ENCODE measurements around the gene TSNAXIP1.
"Not testable (repeated sequence)": the region's sequence is repeated elsewhere in the genome, so short reads cannot be mapped to it uniquely, and the experiment has no call there.

Gene TSNAXIP1

GRCh38 chr16:67856927-67857546, 50.3 kb downstream of the TSNAXIP1 start:
- H3K36me3 Mint-ChIP-seq: peaks cover 6% of the 10 kb centered on the region
- no peak for ATAC-seq
- peaks cover 45% of the 10 kb centered on the region for H3K4me1 Mint-ChIP-seq
- peak overlapping the region; percentile 12 for H3K27ac Mint-ChIP-seq
- no peaks in the 10 kb centered on the region for H3K27me3 Mint-ChIP-seq
- H3K9me3 Mint-ChIP-seq: no peaks in the 10 kb centered on the region
- no peak overlapping the region for H3K4me3 Mint-ChIP-seq

- Mint-ChIP-seq H3K27ac (peak overlapping the region; percentile 12), H3K36me3 (peaks cover 6% of the 10 kb centered on the region), H3K4me1 (peaks cover 50% of the 10 kb centered on the region), H3K9me3 (no peaks in the 10 kb centered on the region), H3K27me3 (no peaks in the 10 kb centered on the region), H3K4me3 (no peak overlapping the region)
- peak; percentile 60 for ATAC-seq
These were observed 51.0 kb downstream of the TSNAXIP1 start for GRCh38 chr16:67857547-67858233.

- H3K9me3 Mint-ChIP-seq: no peaks in the 10 kb centered on the region
- H3K27me3 Mint-ChIP-seq: no peaks in the 10 kb centered on the region
- H3K27ac Mint-ChIP-seq: no peak overlapping the region
- ATAC-seq: no peak
- peaks cover 50% of the 10 kb centered on the region for H3K4me1 Mint-ChIP-seq
- H3K36me3 Mint-ChIP-seq: peaks cover 6% of the 10 kb centered on the region
- H3K4me3 Mint-ChIP-seq: no peak overlapping the region
These were observed 51.8 kb downstream of the TSNAXIP1 start for GRCh38 chr16:67858500-67858899.

DNA sequence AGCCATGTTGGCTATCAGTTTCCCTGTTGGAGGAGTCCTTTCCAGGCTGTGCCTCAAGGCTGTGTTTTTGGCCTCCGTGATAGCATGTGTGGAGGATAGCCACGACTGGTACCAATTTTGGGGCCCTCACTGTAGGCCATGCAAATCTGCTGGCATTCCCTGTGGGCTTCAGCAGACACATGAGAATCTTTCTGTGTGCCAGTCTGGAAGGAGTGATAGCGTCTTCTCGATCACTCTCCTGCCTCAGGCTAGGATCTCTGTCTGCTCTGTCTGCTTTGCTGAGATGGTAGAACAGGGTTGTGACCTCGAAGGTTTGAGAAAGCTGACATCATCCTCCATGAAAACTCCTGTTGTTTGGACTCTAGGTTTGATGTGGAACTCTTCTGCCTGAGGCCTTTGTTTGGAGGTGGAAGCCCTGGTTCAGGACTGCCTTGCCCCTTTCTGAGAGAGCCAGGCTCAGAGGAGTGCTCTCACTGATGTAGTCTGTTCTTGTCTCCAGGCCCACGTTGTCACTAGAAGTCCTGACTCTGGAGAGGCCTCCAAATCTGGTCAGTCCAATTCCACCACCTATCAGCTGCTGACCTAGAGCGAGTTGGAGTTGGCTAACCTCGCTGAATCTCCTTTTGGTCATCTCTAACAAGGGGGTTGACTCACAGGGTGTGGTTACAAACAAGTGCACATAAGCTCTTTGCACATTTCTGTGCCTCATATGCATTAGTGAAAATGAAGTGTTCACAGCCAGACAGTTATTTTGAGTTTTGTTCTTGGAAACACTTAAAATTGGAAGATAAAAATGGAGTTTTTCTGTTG, 54.1 kb downstream of the TSNAXIP1 start:
- Mint-ChIP-seq H3K4me1 (peaks cover 50% of the 10 kb centered on the region), H3K27me3 (no peaks in the 10 kb centered on the region), H3K36me3 (peaks cover 6% of the 10 kb centered on the region), H3K27ac (peak overlapping the region; percentile 1), H3K4me3 (no peak overlapping the region), H3K9me3 (no peaks in the 10 kb centered on the region)
- no peak for ATAC-seq

DNA sequence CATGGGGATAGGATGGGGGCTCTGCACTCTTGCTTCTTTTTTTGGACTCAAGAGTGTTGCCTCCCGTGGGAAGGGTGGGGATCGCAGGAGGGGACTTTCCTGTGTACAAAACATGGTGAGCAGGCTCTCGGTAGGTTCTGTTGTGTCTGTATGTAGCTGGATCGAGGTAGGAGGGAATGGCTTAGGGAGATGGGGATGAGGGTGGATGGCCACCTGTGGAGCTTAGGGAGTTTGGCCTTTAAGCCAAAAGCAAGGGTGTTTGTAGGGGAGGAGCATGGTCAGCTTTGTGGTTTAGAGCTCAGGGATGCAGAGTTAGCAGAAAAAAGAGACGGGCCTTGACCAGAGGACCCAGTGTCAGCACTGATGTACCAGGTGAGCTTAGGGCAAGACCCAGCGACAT, 55.2 kb downstream of the TSNAXIP1 start:
- H3K27me3 Mint-ChIP-seq: no peaks in the 10 kb centered on the region

GRCh38 chr16:67862623-67863583, 56.2 kb downstream of the TSNAXIP1 start:
- Mint-ChIP-seq H3K27ac (no peak overlapping the region), H3K27me3 (no peaks in the 10 kb centered on the region), H3K4me1 (peaks cover 37% of the 10 kb centered on the region), H3K9me3 (no peaks in the 10 kb centered on the region), H3K4me3 (no peak overlapping the region), H3K36me3 (peaks cover 6% of the 10 kb centered on the region)
- ATAC-seq: no peak

More for the DNA sequence above, 55.2 kb downstream of the TSNAXIP1 start:
- Mint-ChIP-seq H3K4me3 (no peak overlapping the region), H3K9me3 (no peaks in the 10 kb centered on the region), H3K36me3 (peaks cover 6% of the 10 kb centered on the region), H3K27ac (peak overlapping the region; percentile 1), H3K4me1 (peaks cover 47% of the 10 kb centered on the region)
- no peak for ATAC-seq

- H3K4me3 Mint-ChIP-seq, H3K27ac Mint-ChIP-seq, H3K36me3 Mint-ChIP-seq, H3K9me3 Mint-ChIP-seq, H3K27me3 Mint-ChIP-seq, ATAC-seq: not testable (repeated sequence)
- peaks cover 28% of the 10 kb centered on the region for H3K4me1 Mint-ChIP-seq
These were observed 57.4 kb downstream of the TSNAXIP1 start for GRCh38 chr16:67864044-67864443.

DNA sequence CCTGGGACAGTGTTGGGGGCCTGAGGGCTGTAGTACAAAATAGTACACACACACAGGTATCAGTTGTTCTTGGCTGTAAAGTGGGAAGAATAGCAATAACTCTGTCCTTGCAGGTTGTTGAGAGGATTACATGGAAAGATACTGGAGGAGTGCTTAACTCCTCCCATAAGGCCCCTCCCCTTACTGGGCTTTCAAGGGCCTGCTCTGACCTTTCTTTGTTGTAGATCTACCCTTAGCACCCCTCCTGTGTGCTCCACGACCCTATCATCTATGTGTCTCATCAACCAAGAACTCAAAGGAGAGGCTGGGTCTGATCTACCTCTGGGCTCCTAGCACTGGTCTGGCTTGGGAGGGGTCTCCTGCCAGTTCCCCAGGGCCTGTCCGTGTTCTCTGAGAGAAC, 57.9 kb downstream of the TSNAXIP1 start:
- Mint-ChIP-seq H3K4me3 (no peak overlapping the region), H3K9me3 (no peaks in the 10 kb centered on the region), H3K27me3 (no peaks in the 10 kb centered on the region), H3K4me1 (peaks cover 28% of the 10 kb centered on the region), H3K36me3 (peaks cover 6% of the 10 kb centered on the region), H3K27ac (peak overlapping the region; percentile 37)
- ATAC-seq: no peak

DNA sequence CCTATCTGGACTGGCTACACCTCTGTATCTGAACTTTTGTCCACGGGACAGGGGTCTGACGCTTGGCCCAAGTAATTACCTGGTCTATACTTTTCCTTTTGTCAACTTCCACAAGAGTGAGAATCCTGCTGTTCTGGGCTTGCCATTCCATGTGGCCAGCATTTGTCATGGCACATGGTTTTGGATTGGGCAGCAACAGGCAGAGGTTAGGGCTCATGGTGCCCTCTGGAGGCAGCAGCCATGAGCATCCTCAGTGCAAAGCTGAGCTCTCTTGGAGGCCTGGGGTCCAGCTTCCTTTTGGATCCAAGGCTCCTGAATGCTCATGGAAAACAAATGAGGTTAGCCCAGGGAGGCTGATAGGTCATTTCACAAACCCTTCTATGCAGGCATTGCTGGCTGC, 58.6 kb downstream of the TSNAXIP1 start:
- Mint-ChIP-seq H3K4me3 (no peak overlapping the region), H3K27me3 (no peaks in the 10 kb centered on the region), H3K27ac (peak overlapping the region; percentile 37), H3K36me3 (peaks cover 7% of the 10 kb centered on the region), H3K9me3 (no peaks in the 10 kb centered on the region), H3K4me1 (peaks cover 25% of the 10 kb centered on the region)
- ATAC-seq: no peak

- Mint-ChIP-seq H3K4me1 (peaks cover 13% of the 10 kb centered on the region), H3K36me3 (peaks cover 8% of the 10 kb centered on the region), H3K27me3 (no peaks in the 10 kb centered on the region), H3K27ac (no peak overlapping the region), H3K4me3 (no peak overlapping the region), H3K9me3 (no peaks in the 10 kb centered on the region)
- no peak for ATAC-seq
These were observed 61.6 kb downstream of the TSNAXIP1 start for GRCh38 chr16:67868290-67868689.

- Mint-ChIP-seq H3K36me3 (peaks cover 8% of the 10 kb centered on the region), H3K4me1 (peaks cover 23% of the 10 kb centered on the region)
These were observed 63.0 kb downstream of the TSNAXIP1 start for GRCh38 chr16:67869653-67870052.

DNA sequence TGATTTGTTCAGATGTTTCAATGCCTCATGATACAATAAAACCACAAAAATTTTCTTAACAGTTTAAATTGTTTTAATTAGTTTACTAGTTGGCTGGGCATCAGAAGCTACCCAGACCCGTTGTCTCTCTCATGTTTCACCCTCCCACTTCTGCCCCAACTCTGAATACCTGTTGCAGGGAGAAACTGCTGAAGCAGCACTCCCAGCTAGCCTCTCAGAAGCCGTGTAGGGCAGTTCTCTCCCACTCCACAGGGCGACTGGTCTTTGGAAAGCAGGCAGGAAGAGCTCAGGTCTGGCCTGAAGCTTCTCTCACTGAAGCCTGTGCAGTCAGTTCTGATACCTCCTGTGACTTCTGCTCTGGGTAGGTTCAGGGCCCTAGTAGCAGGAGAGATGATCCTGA, 64.6 kb downstream of the TSNAXIP1 start:
- Mint-ChIP-seq H3K9me3 (no peaks in the 10 kb centered on the region), H3K4me3 (no peak overlapping the region), H3K36me3 (peaks cover 8% of the 10 kb centered on the region), H3K4me1 (peaks cover 36% of the 10 kb centered on the region), H3K27ac (peak overlapping the region; percentile 89), H3K27me3 (no peaks in the 10 kb centered on the region)
- ATAC-seq: no peak

More at GRCh38 chr16:67869653-67870052, 63.0 kb downstream of the TSNAXIP1 start:
- no peaks in the 10 kb centered on the region for H3K27me3 Mint-ChIP-seq
- no peak for ATAC-seq
- no peaks in the 10 kb centered on the region for H3K9me3 Mint-ChIP-seq
- H3K4me3 Mint-ChIP-seq: no peak overlapping the region
- H3K27ac Mint-ChIP-seq: no peak overlapping the region

GRCh38 chr16:67872131-67872630, 65.5 kb downstream of the TSNAXIP1 start:
- Mint-ChIP-seq H3K27ac (peak overlapping the region; percentile 89), H3K36me3 (peaks cover 14% of the 10 kb centered on the region)

DNA sequence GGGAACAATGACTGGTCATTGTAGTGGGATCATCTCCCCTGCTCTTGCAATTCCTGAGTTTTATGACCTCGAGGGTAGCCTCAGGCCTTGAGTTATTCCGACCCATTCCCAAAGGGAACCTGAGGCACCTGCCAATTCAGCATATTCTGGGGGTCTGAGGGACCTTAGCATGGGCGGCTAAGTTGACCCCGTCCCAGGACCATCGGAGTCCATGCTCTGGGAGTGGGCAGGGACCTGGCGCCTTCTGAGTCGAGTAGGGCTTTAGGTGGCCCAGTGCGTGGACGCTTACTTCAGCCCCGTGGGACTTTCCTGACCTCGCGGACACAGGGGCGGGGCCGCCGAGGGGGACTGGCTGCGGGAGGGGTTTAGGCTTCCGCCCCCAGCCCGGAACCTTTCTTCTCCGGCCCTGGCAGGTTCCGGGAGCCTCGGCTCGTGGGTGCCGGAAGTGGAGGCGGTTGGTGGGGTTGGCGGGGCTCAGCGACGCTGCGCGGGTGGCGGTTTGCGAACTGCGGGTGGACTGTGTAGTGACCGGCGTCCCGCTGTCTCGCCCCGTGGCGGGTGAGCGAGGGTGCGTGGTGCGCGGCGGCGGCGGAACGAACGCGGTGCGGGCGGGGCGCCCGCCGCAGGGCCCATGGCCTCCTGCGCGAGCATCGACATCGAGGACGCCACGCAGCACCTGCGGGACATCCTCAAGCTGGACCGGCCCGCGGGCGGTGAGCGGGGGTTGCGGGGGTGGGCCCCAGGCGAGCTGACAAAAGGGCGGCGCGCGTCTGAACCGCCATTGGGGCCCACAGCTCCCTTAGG, 66.1 kb downstream of the TSNAXIP1 start, which contains the start of gene EDC4:
Gene EDC4 (plus strand): TSS at position 422 of the 804 bp plus-strand sequence. CDS start 210 bp downstream, at position 632.
- H3K36me3 Mint-ChIP-seq: peaks cover 20% of the 10 kb centered on the region
- peak within 1 kb of the TSS; percentile 89 for H3K27ac Mint-ChIP-seq
- peak; percentile 92 for ATAC-seq
- H3K9me3 Mint-ChIP-seq: no peaks in the 10 kb centered on the region
- peak within 1 kb of the TSS; percentile 95 for H3K4me3 Mint-ChIP-seq
- no peaks in the 10 kb centered on the region for H3K27me3 Mint-ChIP-seq
- H3K4me1 Mint-ChIP-seq: peaks cover 36% of the 10 kb centered on the region

More at GRCh38 chr16:67872131-67872630, 65.5 kb downstream of the TSNAXIP1 start:
- H3K4me3 Mint-ChIP-seq: peak overlapping the region; percentile 95
- peaks cover 36% of the 10 kb centered on the region for H3K4me1 Mint-ChIP-seq
- no peaks in the 10 kb centered on the region for H3K27me3 Mint-ChIP-seq
- peak; percentile 2 for ATAC-seq
- H3K9me3 Mint-ChIP-seq: no peaks in the 10 kb centered on the region
